ENCODE data around the gene TMEM220.
"Not testable (repeated sequence)": the region's sequence is repeated elsewhere in the genome, so short reads cannot be mapped to it uniquely, and the experiment has no call there.

The TMEM220 gene

DNA sequence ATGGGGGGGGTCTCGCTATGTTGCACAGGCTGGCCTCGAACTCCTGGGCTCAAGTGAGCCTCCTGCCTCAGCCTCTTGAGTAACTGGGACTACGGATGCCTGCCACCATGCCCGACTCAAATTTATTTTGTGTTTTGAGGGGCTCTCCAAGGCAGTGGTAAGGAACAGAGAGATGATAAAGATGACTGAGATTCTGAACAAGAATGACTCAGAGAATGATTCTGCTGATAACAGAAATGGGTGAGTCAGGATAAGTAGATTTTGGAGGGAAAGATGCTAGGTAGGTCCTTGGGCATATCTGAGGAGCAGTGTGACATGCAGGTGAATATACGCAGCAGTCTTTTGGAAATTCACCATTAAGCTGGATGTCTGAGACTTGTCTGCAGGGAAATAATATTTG lies 2.6 kb downstream of the TMEM220 start:
- DNase-seq: no peak

GRCh38 chr17:10726196-10726595 lies 3.6 kb downstream of the TMEM220 start:
- DNase-seq: no peak

DNA sequence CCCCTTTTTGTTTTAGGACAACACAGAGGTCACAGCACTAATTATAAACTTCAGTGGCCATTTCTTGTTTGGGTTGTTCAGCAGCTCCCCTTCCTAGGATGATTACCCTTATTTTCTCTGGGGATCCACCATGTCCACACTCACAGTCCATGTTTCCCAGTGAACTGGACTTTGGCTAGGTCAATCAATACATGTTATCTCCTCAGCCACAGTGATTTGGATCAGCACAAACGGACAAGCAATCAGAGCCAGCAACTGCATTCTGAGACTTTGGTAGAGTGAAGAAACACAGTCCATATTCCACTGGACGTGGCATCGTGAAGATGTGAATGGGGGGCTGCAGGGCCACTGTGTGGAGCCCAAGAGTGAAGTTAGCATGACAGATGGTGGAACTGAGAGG lies 4.6 kb downstream of the TMEM220 start:
- no peak for DNase-seq

DNA sequence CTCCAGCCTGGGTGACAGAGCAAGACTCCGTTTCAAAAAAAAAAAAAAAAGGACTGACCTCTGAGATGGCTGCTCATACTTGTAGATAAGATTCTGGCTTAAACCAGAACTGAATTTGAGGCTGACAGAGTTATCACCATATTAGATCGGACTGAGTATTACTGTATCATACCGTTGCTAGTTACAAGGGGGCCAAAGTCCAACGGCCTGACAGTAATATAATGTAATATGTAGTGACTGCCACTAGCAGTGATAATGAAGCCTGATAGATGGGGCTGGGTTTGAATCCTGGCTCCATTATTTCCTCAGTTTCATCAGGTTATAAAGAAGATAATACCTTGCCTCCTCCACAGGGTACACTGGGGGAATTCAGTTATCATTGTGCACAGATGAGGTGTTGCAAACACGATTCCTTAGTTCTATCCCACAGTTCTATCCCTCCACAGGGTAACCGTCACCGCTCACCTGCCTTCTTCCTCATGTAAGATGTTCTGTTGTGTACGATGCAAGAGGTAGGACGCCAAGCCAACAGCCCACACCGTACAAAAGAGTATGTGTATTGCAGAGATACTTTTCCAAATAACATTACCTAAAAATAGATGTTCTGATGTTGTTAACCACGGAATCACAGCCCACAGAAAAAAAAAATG lies 5.2 kb downstream of the TMEM220 start:
- no peak for DNase-seq

GRCh38 chr17:10718547-10718946 lies 11.3 kb downstream of the TMEM220 start:
- DNase-seq: no peak

DNA sequence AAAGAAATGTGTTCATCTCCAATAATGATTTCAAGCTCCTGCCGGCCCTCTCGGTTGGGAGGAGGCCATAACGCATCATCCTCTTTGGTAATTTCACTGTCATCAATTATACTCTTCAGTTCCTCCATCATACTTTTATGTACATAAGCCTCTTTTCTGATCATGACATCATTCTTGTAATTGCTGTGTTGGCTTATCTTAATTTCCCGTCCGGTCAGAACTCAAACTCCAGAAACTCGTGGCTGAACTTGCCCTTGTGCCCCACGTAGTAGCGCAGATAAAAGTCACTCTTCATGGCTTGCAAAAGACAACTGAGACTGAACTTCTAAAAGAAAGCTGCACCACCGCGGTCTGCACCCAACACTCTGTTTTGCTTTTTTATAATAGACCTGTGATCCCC lies 13.6 kb downstream of the TMEM220 start:
- DNase-seq: no peak

DNA sequence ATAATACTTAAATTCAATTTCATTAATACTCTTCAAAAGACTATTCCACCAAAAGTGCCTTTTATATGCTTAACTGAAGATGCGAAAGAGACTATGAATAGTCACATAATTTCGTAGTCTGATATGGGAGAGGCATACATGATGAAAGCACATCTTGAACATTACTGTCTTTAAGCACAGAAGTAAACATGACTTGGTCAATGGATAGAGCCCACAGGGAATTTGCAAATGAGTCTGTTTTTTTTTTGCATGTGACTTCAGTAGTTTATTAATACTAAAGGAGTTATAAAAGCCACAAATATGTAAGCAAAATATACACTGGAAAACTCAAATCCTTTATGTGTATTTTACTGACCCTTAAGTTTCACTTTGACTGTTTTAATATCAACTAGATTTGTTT lies 16.5 kb downstream of the TMEM220 start:
- no peak for DNase-seq

GRCh38 chr17:10705727-10706126 lies 24.1 kb downstream of the TMEM220 start:
- no peak for DNase-seq

- no peak for DNase-seq
Observed at GRCh38 chr17:10702574-10702973, 27.2 kb downstream of the TMEM220 start.

- DNase-seq: no peak
Observed at GRCh38 chr17:10699856-10700255, 30.0 kb downstream of the TMEM220 start.

DNA sequence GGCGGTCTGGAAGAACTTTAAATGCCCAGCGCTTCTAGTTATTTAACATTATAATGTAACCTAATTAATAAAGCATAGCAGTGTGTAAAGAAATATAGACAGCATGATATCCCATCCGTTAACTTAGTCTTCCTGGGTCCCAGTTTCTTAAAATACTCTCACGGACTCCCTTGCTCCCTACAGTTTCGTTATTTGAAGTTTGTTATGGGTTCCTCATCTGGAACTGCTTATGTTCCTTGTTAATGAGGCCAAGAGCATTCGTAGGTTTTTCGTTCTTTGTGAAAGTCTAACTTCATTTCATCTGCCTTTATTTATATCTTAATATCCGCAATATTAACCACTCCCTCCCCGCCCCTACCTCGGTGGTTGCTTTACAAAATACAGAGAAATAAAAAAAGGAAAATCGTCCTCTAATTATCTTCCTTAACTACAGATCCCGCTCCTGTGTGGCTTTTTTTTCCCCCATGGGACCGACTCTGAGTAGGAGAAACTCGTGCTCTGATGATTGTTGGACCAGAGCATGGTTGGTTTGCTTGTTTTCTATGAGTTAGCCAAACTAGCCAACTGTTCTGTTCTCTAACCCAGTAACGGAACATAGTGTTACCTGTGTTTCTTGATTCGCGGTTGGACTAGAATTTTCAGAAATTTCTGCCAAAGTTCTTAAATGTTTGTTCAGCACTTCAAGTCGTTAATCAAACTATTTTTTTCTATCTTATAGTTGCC lies 31.6 kb downstream of the TMEM220 start:
- DNase-seq: no peak

DNA sequence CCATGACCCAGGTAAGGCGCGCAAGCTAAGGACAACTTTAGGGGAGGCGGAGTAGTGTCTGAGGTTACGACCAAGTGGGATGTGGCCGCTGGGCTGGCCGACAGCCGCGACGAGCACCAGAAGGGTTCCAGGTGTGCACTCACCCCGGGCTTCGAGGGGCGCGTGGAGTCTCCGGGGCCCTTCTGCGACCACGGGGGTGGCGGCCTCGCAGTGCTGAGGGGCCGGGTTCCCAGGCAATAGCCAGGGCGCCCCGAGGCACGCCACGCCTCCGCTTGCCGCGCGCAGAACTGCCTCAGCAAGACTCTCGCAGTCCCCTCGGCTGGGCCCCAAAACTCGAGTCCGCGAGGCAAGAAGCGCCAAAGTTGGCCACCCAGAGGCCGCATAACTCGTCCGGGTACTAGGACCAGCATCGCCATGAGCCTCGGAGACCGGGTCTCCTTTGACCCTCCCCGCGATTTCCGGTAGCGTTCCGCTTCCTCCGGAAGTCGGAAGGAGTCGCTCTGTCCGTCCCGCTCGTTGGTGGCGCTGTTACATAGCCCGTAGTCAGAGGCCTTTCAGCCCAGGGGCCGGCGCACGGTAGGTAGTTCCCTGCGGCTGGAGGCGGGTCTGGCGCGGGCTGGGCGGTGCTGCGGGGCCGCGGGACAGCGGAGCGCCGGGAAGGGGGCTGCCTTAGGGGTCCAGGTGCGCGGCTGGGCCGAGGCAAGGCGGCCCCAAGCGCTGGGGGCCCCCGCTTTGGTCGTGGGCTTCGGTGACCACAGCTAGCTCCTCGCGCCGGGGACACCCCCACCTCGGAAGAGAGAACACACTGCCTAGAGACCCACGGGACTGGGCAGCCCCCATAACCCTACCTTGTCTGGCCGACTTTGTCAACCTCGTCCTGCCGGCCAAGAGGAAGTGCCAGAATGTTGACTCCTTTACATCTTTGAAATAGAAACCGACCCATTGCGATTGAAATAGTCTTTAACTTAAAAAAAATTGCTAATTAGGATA lies 32.4 kb downstream of the TMEM220 start, which contains the start of the genes ADPRM and SCO1:
ADPRM (plus strand) TSS at position 503 of the 990 bp plus-strand sequence. CDS start 7,333 bp downstream, outside the sequence.
SCO1 (minus strand) TSS at position 442 of the 990 bp plus-strand sequence; CDS start at position 416, 26 bp downstream.
- peak; percentile 80 for DNase-seq

- DNase-seq: not testable (repeated sequence)
Observed at GRCh38 chr17:10695875-10696407, 33.9 kb downstream of the TMEM220 start.

GRCh38 chr17:10687499-10687898 lies 42.3 kb downstream of the TMEM220 start:
- DNase-seq: no peak

DNA sequence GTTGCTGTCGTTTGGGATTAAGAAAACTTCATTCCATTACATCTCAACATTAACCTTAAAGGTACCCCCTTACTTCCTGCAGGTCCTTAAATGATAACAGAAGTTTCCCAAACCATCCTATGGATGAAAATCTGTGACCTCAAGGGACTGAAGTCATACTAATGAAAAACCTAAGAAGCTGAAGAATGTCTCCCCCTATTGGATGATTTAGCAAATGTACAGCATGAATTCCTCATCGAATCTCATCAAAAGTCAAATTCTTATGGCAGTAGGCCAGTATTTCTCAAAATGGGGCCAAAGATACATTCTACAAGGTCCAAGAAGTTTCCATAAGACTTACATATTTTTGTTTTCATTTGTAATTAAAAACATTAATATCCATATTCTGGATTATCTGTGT lies 46.0 kb downstream of the TMEM220 start:
- no peak for DNase-seq

DNA sequence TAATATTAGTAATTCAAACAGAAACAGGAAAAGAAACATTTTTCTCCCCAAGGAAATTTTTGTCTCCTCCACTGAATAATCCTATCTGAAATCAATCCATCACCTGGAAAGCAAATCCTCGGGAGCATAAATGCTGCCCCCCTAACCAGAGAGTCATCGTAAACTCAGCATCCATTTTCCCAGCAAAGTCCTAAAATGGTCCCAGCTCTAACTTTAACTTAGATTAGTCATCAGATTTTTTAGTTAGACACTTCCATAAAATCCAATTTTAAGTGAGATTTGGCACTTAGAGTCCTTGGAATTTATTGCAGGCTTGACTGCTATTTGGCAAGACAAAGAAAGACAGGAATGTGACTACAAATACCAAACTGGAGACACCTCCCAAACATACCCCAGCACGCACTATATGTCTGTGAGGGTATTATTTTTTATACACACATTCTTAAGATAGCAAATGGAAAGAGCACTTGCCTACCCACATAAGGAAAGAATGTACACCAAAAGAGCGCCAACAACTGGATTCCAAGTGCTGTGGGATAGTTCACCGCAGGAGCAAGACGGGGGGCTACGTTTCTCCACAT lies 47.9 kb downstream of the TMEM220 start:
- DNase-seq: no peak

- DNase-seq: no peak
Observed at GRCh38 chr17:10674704-10675103, 55.1 kb downstream of the TMEM220 start.

DNA sequence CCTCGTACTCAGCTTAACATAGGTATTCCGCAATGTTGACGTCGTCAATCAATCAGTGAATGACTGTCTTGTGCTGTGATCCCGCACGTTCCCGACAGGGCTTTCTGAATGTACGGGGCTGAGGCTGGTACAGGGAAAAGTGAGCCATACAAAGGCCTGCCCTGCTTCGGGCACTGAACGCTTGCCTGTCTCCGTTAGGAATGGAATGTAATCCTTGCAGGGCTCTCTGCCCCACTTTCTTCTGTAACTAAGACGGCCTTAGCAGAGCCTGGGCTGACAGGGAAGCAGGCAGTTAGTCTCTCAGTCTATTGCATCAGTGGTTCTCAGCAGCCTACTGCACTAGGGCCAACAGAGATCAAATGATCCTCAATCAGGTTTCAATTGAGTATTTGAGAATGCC lies 56.5 kb downstream of the TMEM220 start:
- no peak for DNase-seq

GRCh38 chr17:10668775-10669174 lies 61.0 kb downstream of the TMEM220 start:
- no peak for DNase-seq

DNA sequence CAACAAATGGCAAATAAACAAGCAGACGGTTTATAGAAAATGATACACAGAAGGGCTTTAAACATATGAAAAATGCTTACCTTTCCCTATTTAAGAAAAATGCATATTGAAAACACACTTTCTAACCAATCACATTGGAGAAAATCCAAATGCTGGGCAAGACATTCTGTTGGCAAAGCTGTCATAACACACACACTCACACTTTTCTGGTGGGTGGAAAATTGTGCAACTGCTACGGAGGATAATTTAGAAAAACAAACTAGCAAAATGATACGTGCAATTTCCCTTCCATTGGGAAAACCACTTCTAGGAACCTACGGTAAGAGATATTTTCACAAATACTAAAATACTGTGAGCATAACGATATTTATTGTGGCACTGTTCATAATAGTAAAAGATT lies 62.9 kb downstream of the TMEM220 start:
- DNase-seq: no peak

DNA sequence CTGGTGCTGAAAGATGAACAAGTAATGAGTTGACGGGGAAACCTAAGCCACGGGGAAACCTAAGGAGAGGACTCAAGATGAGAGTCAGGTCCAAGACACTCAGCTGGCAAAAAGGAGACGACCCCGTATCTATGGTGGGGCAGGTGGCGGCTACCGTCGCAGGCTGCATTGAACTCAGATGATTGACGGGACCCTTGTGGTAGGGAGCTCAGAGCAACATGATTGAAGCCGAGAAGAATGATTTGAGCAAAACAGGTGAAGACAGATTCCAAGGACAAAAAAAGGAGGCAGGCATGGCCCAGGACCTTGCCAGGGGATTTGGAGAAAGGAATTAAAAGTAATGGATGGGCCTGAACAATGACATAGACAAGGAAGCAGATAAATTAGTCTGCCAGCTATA lies 65.3 kb downstream of the TMEM220 start:
- no peak for DNase-seq
